Neural cell (in vitro differentiated cells): ENCODE measurements around the gene C20orf202. TPM values are rescaled to one million over a fixed set of nuclear protein-coding genes. Genes with fewer than 3 reads are reported as not detected.

Source experiments
- H2AFZ ChIP-seq: fragments of 200-600, 300-800 bp; sonication (generic), shearing (Covaris generic); 2 replicates; pipeline ENCODE4 v1.6.0; 2014; ENCODE audit warnings: low read depth, mild to moderate bottlenecking, antibody characterized with exemption, low read length, moderate library complexity
- H3F3A ChIP-seq: fragments of 200-600 bp; shearing (Covaris generic); 2 replicates; pipeline ENCODE4 v1.6.1; 2016; ENCODE audit warnings: mild to moderate bottlenecking, moderate library complexity, mixed read lengths, antibody characterized with exemption, low read length; ENCODE audit not compliant: insufficient read depth, poor library complexity, severe bottlenecking
- H3K27ac ChIP-seq: fragments of 200-600, 300-800 bp; sonication (generic), shearing (Covaris generic); 2 replicates; pipeline ENCODE4 v1.5.1; 2014; ENCODE audit warnings: mild to moderate bottlenecking, low read length, moderate library complexity
- H3K27me3 ChIP-seq: fragments of 300-800, 200-600 bp; sonication (generic), shearing (Covaris generic); 2 replicates; pipeline ENCODE4 v1.6.0; 2014; ENCODE audit warnings: mild to moderate bottlenecking, low read depth, low read length, moderate library complexity; ENCODE audit not compliant: insufficient read depth
- H3K36me3 ChIP-seq: fragments of 300-800, 200-600 bp; sonication (generic), shearing (Covaris generic); 2 replicates; pipeline ENCODE4 v1.5.1; 2014; ENCODE audit warnings: mild to moderate bottlenecking, antibody characterized with exemption, low read length, moderate library complexity; ENCODE audit not compliant: insufficient read depth
- H3K4me2 ChIP-seq: fragments of 300-800, 200-600 bp; sonication (generic), shearing (Covaris generic); 2 replicates; pipeline ENCODE4 v1.6.0; 2014; ENCODE audit warnings: mild to moderate bottlenecking, low read length
- H3K4me3 ChIP-seq: fragments of 300-800, 200-600 bp; sonication (generic), shearing (Covaris generic); 2 replicates; pipeline ENCODE4 v1.5.1; 2014; ENCODE audit warnings: mild to moderate bottlenecking, low read length, moderate library complexity
- H3K79me2 ChIP-seq: fragments of 200-600 bp; shearing (Covaris generic); replicated peaks from 2 replicates; pipeline ENCODE4 v1.6.0; 2014; ENCODE audit warnings: mild to moderate bottlenecking, low read length, moderate library complexity; ENCODE audit not compliant: insufficient read depth
- H3K9ac ChIP-seq: fragments of 300-800, 200-600 bp; sonication (generic), shearing (Covaris generic); 2 replicates; pipeline ENCODE4 v1.6.1; 2016; ENCODE audit warnings: mild to moderate bottlenecking, low read length, mixed read lengths
- H3K9me2 ChIP-seq: fragments of 200-600 bp; shearing (Covaris generic); 2 replicates; pipeline ENCODE4 v1.6.1; 2016; ENCODE audit warnings: mild to moderate bottlenecking, low read length, mixed read lengths; ENCODE audit not compliant: insufficient read depth
- H3K9me3 ChIP-seq: fragments of 200-600, 300-800 bp; sonication (generic), shearing (Covaris generic); 2 replicates; pipeline ENCODE4 v1.6.1; 2016; ENCODE audit warnings: mild to moderate bottlenecking, mixed run types, low read length, moderate library complexity, mixed read lengths
- H4K20me1 ChIP-seq: fragments of 200-600 bp; shearing (Covaris generic); 2 replicates; pipeline ENCODE4 v1.6.1; 2016; ENCODE audit warnings: mild to moderate bottlenecking, mixed run types; ENCODE audit not compliant: insufficient read depth
- EP300 ChIP-seq: fragments of 450-650 bp; conservative IDR thresholded peaks from 2 replicates; pipeline ENCODE4 v1.6.1; 2014; ENCODE audit warnings: antibody characterized with exemption, mild to moderate bottlenecking, moderate library complexity; ENCODE audit not compliant: poor library complexity, severe bottlenecking
- EZH2 ChIP-seq: fragments of 200-600, 300-800 bp; shearing (Covaris generic), sonication (generic); IDR thresholded peaks from 2 replicates; pipeline ENCODE4 v1.6.1; 2014; ENCODE audit warnings: antibody characterized with exemption, low read length, borderline replicate concordance, mild to moderate bottlenecking; ENCODE audit not compliant: insufficient read depth, poor library complexity, severe bottlenecking
- MXI1 ChIP-seq: fragments of 450-650 bp; conservative IDR thresholded peaks from 2 replicates; pipeline ENCODE4 v1.6.1; 2014; ENCODE audit warnings: antibody characterized with exemption, mild to moderate bottlenecking; ENCODE audit not compliant: poor library complexity, severe bottlenecking
- POLR2AphosphoS5 ChIP-seq: IDR thresholded peaks from 2 replicates; pipeline ENCODE4 v1.6.1; 2012
- RAD21 ChIP-seq: fragments of 450-650 bp; conservative IDR thresholded peaks from 2 replicates; pipeline ENCODE4 v1.6.1; 2014; ENCODE audit warnings: antibody characterized with exemption, mild to moderate bottlenecking, moderate library complexity
- REST ChIP-seq: IDR thresholded peaks from 2 replicates; pipeline ENCODE4 v1.6.1; 2012; ENCODE audit warnings: borderline replicate concordance
- SMC3 ChIP-seq: fragments of 450-650 bp; conservative IDR thresholded peaks from 2 replicates; pipeline ENCODE4 v1.6.1; 2014; ENCODE audit warnings: antibody characterized with exemption, mild to moderate bottlenecking, moderate library complexity; ENCODE audit not compliant: poor library complexity
- TAF1 ChIP-seq: IDR thresholded peaks from 2 replicates; pipeline ENCODE4 v1.6.1; 2012; ENCODE audit warnings: low read depth
- polyA plus RNA-seq: library from polyadenylated mRNA; depleted of rRNA; stranded (reverse); fragments of >200 nt; gene quantifications from 2 replicates; pipeline ENCODE4 v1.2.3, GENCODE V29; 2014
- TF ChIP-seq, protein P1 (sequence below): fragments of 450-650 bp; IDR thresholded peaks from 2 replicates; pipeline ENCODE4 v1.5.1; 2014; ENCODE audit warnings: antibody characterized with exemption, mild to moderate bottlenecking, moderate library complexity; ENCODE audit not compliant: poor library complexity, severe bottlenecking

Gene C20orf202
- polyA plus RNA-seq, 1 donor from 2014 or later: 0.62 TPM

GRCh38 chr20:1155342-1155741 lies 47.9 kb upstream of the C20orf202 start (continued):
- TF ChIP-seq REST (no peak), POLR2AphosphoS5 (no peak)

DNA sequence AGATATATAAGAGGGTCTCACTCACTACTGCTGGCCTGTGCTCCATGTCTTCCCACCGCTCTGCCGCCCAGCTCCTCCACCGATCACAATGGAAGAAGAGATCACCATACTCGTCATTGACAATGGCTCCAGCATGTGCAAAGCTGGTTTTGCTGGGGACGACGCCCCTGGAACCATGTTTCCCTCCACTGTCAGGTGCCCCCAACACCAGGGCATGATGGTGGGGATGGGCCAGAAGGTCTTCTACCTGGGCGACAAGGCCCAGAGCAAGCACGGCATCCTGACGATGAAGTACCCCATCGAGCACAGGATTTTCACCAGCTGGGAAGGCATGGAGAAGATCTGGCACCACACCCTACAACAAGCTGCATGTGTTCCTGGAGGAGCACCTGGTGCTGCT lies 42.8 kb upstream of the C20orf202 start:
- H3K4me3 ChIP-seq: no peak overlapping the region
- H3K27me3 ChIP-seq: no peaks in the 10 kb centered on the region
- TF ChIP-seq REST (no peak), TAF1 (no peak), EP300 (no peak), POLR2AphosphoS5 (no peak), EZH2 (no peak)
- TF ChIP-seq, protein P1, sequence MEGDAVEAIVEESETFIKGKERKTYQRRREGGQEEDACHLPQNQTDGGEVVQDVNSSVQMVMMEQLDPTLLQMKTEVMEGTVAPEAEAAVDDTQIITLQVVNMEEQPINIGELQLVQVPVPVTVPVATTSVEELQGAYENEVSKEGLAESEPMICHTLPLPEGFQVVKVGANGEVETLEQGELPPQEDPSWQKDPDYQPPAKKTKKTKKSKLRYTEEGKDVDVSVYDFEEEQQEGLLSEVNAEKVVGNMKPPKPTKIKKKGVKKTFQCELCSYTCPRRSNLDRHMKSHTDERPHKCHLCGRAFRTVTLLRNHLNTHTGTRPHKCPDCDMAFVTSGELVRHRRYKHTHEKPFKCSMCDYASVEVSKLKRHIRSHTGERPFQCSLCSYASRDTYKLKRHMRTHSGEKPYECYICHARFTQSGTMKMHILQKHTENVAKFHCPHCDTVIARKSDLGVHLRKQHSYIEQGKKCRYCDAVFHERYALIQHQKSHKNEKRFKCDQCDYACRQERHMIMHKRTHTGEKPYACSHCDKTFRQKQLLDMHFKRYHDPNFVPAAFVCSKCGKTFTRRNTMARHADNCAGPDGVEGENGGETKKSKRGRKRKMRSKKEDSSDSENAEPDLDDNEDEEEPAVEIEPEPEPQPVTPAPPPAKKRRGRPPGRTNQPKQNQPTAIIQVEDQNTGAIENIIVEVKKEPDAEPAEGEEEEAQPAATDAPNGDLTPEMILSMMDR: no peak
- no peaks in the 10 kb centered on the region for H3F3A ChIP-seq
- H3K79me2 ChIP-seq: no peaks in the 10 kb centered on the region
- H3K9me3 ChIP-seq: no peaks in the 10 kb centered on the region
- H4K20me1 ChIP-seq: no peaks in the 10 kb centered on the region
- no peak overlapping the region for H3K9ac ChIP-seq
- peaks cover 21% of the 10 kb centered on the region for H3K36me3 ChIP-seq
- H2AFZ ChIP-seq: no peak overlapping the region
- no peak overlapping the region for H3K27ac ChIP-seq
- H3K4me2 ChIP-seq: no peak overlapping the region
- no peaks in the 10 kb centered on the region for H3K9me2 ChIP-seq

GRCh38 chr20:1160991-1161390 lies 42.3 kb upstream of the C20orf202 start:
- no peak for TF ChIP-seq SMC3
- no peak for TF ChIP-seq EP300
- TF ChIP-seq MXI1: no peak
- TF ChIP-seq EZH2: no peak
- no peak for TF ChIP-seq TAF1
- TF ChIP-seq POLR2AphosphoS5: no peak
- no peak for TF ChIP-seq RAD21
- TF ChIP-seq, protein P1: no peak
- no peak for TF ChIP-seq REST
- Histone ChIP-seq H2AFZ (no peak overlapping the region), H4K20me1 (no peaks in the 10 kb centered on the region), H3K27ac (no peak overlapping the region), H3K27me3 (no peaks in the 10 kb centered on the region), H3F3A (no peaks in the 10 kb centered on the region), H3K9ac (no peak overlapping the region), H3K4me2 (no peak overlapping the region), H3K9me2 (no peaks in the 10 kb centered on the region), H3K4me3 (no peak overlapping the region), H3K79me2 (no peaks in the 10 kb centered on the region), H3K9me3 (no peaks in the 10 kb centered on the region), H3K36me3 (peaks cover 21% of the 10 kb centered on the region)
